NOMO-1 treated with DMSO at 0.1 percent for 48 hours (cell line): ENCODE results near the gene SCN2B.

Experiments
- DNase-seq: peaks from one replicate; lab custom pipeline; 2025; ENCODE audit not compliant: unreplicated experiment; lab: John Stamatoyannopoulos, UW

Gene SCN2B

GRCh38 chr11:118154641-118155040, 21.8 kb downstream of the SCN2B start:
- no peak for DNase-seq

- DNase-seq: no peak
Observed at GRCh38 chr11:118153976-118154375, 22.5 kb downstream of the SCN2B start.

GRCh38 chr11:118153516-118153915, 22.9 kb downstream of the SCN2B start:
- DNase-seq: no peak

- DNase-seq: no peak
Observed at GRCh38 chr11:118152552-118153471, 23.6 kb downstream of the SCN2B start, which contains the start of gene SCN4B. SCN4B (minus strand) TSS chr11:118152823; CDS start chr11:118152673, 150 bp downstream.

- no peak for DNase-seq
Observed at GRCh38 chr11:118152020-118152551, 24.4 kb downstream of the SCN2B start.

GRCh38 chr11:118151431-118151830, 25.0 kb downstream of the SCN2B start:
- no peak for DNase-seq

GRCh38 chr11:118149493-118149892, 26.9 kb downstream of the SCN2B start:
- no peak for DNase-seq

GRCh38 chr11:118148856-118149255, 27.6 kb downstream of the SCN2B start:
- no peak for DNase-seq

- no peak for DNase-seq
Observed at GRCh38 chr11:118148240-118148639, 28.2 kb downstream of the SCN2B start.

- peak; percentile 17 for DNase-seq
Observed at GRCh38 chr11:118147502-118147901, 28.9 kb downstream of the SCN2B start.

GRCh38 chr11:118146554-118146953, 29.9 kb downstream of the SCN2B start:
- no peak for DNase-seq

GRCh38 chr11:118145285-118146227, 30.9 kb downstream of the SCN2B start:
- DNase-seq: peak; percentile 76

- no peak for DNase-seq
Observed at GRCh38 chr11:118144301-118145268, 31.9 kb downstream of the SCN2B start.

- no peak for DNase-seq
Observed at GRCh38 chr11:118143661-118144185, 32.7 kb downstream of the SCN2B start.

GRCh38 chr11:118142809-118143208, 33.6 kb downstream of the SCN2B start:
- peak; percentile 80 for DNase-seq

GRCh38 chr11:118142081-118142480, 34.4 kb downstream of the SCN2B start:
- no peak for DNase-seq

- no peak for DNase-seq
Observed at GRCh38 chr11:118139578-118139977, 36.9 kb downstream of the SCN2B start.

- no peak for DNase-seq
Observed at GRCh38 chr11:118138839-118139420, 37.5 kb downstream of the SCN2B start.

- no peak for DNase-seq
Observed at GRCh38 chr11:118136801-118137200, 39.6 kb downstream of the SCN2B start.
